Left forelimb (tissue), 1 donor: ENCODE measurements around the gene ID1.

Source experiments
- DNase-seq: peaks from one replicate; pipeline ENCODE4 v3.0.0-alpha.2; 2018; ENCODE audit warnings: low spot score

Gene ID1, protein sequence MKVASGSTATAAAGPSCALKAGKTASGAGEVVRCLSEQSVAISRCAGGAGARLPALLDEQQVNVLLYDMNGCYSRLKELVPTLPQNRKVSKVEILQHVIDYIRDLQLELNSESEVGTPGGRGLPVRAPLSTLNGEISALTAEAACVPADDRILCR

DNA sequence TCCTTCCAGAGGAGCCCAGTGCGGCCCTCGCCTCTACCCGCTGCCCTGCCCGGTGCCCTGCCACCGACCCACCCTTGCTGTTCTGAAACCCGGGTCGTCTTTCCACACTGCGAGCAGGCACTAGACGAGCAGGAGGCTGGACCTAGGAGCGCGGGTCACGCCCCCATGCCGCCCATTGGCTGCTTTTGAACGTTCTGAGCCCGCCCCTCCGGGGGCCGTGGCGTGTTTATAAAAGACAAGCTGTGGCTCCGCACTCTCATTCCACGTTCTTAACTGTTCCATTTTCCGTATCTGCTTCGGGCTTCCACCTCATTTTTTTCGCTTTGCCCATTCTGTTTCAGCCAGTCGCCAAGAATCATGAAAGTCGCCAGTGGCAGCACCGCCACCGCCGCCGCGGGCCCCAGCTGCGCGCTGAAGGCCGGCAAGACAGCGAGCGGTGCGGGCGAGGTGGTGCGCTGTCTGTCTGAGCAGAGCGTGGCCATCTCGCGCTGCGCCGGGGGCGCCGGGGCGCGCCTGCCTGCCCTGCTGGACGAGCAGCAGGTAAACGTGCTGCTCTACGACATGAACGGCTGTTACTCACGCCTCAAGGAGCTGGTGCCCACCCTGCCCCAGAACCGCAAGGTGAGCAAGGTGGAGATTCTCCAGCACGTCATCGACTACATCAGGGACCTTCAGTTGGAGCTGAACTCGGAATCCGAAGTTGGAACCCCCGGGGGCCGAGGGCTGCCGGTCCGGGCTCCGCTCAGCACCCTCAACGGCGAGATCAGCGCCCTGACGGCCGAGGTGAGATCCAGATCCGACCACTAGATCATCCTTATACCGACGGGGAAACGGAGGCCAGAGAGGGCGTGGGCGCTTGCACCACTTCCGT, at the start of gene ID1:
Gene ID1, plus strand, starts transcription at position 259 of the 871 bp plus-strand sequence. Its CDS starts 99 bp downstream, at position 358.
- DNase-seq, result peak; percentile 96

DNA sequence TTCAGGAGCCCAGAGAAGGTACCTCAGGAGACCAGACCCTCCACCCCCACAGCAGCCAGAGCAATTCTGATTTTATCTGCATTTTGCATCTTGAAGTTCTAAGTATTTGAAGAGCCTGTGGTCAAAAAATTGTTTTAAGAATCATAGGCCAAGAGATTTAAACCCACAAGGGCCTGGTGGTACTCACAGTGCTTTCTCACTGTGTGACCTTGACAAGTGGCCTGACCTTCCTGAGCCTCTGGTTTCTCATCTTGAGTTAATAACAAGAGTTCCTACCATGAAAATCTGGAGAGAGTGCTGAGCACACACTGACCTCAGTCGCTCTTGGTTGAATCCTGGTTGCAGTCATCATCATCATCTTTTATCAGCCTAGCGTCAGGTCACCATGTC, 45.4 kb upstream of the ID1 start:
- no peak for DNase-seq

DNA sequence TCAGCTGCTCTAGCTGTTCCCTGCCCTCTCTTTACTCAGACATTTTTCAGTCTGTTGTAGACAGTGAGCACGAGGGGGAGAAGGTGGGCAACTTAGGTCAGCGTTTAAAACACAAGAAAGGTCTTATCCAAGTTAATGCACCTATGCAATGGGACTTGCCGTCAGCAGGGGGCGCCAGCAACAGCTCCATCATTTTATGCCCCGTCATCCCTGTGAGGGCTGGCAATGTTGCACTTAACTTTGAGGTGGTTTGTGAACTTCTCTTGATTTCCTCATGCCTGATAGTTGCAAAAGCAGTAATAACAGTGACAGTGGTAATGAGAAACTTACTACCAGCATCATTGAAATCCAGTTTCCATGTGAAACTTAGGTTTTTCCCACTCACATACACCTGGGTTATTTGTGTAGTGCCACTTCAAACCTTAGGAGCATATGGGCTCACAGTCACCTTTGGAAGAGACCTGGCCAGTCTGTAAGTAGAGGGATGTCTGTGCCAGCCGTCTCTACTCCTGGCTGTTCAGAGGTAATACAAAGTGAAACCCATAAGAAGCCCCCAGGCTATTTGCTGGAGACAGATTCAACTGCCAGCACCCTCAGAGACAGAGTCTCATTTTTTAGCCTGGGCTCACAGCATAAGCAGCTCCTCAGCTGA, 44.9 kb upstream of the ID1 start:
- DNase-seq, result no peak

DNA sequence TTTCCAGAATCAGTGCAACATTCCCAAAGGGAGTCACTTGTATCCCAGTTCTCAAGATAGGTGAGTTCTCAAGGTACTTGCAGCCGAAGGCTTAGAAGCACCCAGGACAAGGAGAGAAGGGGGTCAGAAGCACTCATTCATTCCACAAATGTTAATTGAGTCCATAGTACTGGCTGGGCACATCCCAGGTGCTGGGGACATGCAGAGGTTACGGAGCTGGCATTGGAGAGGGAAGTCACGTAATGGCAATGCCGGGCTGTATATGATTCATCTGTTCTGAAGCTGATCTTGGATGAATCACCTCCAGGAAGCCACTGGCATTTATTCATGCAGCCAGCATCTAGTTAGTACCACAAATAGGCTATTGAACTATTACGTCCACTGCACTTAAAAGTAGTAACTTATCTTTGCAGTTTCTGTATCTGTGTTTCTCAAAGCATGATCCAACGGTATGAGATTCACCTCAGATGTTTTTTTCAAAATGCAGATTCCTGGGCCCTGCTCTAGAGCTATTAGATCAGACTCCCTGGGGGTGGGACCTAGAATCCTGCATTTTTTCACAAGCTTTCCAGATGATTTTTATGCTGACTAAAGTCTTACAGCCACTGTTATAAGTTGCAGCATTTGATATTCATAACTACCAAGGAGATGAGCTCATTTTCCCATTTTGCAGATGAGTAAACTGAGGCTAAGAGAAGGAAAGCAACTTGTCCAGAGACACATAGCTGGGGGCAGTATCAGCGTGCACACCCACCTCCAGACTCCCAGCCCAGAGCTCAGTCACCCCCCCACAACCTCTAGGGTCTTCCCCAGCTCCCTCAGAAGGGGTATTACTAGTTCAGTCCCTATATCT, 44.1 kb upstream of the ID1 start:
- no peak for DNase-seq

DNA sequence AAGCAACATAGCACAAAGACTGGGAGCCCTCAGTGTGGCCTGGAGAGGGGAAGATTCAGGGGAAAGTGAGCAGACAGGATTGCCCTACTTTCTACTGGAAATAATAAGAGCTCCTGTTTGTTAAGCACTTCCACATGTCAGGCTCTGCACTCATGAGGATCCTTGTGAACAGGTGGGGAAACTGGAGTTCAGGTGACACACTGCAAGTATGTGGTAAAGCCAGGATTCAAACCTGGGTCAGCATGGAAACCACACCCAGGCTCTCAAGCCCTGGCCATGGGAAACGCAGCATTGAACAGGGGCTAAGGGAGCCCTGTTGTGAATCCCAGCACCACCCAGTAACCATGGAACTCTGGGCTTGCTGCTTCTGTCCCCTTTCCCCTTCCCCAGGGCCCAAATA, 42.8 kb upstream of the ID1 start:
- no peak for DNase-seq

DNA sequence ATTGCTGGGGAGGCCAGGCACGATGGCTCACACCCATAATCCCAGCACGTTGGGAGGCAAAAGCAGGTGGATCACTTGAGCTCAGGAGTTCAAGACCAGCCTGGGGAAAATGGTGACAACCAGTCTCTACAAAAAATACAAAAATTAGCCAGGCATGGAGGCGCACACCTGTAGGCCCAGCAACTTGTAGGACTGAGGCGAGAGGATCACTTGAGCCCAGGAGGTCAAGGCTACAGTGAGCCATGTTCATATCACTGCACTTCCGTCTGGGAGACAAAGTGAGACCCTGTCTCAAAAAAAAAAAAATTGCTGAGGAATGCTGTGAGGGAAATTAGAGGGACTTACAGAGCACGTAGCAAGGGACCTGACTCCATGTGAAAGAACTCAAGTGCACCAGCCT, 40.8 kb upstream of the ID1 start:
- DNase-seq, result no peak

DNA sequence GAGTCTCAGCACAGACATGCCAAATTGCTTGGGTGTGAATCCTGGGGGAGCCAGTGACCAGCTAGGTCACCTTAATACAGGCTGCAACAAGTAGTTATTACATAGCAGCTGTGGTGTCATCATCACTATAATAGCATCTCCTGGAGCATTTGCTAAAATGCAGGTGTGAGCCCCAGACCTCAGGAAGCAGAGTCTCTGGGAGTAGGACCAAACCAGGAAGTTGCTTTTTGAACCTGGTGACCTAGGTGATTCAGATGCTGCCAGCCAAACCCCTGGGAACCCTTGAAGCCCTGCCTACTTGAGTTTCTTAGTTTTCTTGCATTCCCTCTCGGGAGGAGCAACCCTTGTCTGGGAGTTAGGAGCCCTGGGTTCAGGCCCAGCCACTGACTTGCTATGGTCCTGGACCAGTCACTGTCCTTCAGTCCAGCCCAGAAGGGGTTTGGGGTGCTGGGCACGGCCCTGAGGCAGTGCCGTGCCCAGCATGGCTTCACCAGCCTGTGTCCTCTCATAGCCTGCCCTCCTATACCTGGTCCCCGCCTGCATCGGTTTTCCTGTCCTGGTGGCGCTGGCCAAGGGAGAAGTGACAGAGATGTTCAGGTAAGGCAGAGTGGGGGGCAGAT, 39.3 kb upstream of the ID1 start:
- no peak for DNase-seq

DNA sequence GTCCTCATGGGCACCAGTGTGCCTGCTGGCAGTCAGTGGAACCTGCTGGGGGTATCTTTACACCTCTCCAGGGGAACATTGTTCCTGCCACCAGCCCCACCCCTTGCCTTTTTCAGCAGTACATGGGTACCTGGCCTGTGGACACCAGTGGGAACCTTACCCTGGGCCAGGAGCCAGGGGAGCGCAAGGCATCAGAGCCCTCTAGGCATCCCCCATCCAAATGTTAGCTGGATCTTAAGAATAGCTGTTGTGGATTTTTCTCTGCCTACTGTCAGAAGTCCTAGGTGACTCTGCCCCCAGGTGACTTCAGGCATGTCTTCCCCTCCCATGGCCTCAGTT, 38.8 kb upstream of the ID1 start:
- DNase-seq, result no peak

DNA sequence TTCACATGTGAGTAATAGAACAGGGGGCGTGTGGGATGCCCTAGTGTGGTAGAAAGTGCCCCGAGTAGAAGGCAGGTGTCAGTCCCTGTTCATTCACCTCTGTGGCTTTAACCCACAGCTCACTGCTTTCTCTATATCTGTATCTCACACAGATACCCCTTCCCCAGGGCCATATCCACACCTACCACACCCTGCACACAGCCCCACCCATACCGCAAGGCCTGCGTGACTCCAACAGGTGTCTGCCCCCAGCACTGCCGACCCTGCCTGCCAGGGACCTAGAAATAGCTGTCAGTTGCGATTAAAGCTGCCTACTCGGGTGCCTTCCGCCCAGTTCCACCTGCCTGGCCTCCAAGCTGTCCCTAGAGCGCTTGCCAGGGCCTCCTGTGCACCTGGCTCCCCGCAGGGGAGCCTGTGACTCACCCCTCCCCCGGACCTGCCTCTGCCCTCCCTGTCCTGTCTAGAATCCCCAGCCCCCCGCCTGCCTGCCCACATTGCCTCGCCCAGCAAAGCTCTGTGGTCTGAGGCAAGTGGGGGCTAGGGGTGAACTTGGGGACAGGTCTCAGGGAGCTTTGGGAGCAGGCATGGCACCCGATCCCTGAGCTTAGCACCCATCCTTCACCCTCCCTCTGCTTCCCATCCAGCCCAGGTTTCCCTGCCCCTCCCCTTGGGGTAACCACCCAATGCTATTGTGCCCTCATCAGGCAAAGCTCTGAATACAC, 38.3 kb upstream of the ID1 start:
- DNase-seq, result no peak

DNA sequence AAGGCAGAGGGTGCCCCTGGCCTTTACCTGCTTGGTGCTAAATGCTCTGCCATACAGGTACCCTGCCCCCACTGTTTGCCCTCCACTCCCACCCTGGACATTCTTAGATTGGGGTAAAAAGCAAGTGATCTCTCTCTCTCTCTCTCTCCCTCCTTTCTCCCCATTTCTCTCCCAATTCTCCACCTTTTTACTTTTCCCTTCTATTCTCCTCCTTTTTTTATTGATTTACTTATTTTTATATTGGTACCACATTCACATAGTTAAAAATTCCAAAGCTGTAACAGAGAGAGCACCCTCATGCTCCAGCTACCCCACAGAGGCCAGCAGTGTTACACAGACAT, 37.7 kb upstream of the ID1 start:
- no peak for DNase-seq

DNA sequence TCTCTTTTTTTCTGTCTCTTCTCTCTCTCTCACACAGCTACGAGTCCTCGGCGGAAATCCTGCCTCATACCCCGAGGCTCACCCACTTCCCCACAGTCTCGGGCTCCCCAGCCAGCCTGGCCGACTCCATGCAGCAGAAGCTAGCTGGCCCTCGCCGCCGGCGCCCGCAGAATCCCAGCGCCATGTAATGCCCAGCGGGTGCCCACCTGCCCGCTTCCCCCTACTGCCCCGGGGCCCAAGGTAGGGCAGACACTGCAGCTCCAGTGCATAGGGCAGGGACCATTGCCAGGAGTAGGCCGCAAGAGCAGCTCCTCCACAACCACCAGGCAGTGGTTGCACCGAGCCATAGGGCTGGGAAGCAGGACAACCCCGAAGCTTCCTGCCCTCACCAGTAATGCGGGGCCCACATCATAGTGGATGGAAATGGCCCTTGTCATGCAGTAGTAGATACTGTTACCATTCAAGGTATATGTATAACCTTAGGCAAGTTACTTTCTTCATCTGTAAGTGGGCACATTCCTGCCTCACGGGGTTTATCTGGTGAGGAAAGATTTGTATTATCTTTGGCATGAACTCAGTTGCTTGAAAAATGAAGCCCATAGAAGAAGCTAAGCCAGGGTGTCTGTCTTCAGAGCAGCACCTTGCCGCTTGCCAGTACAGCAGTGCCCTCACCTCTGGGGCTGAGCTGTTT, 36.9 kb upstream of the ID1 start:
- no peak for DNase-seq

DNA sequence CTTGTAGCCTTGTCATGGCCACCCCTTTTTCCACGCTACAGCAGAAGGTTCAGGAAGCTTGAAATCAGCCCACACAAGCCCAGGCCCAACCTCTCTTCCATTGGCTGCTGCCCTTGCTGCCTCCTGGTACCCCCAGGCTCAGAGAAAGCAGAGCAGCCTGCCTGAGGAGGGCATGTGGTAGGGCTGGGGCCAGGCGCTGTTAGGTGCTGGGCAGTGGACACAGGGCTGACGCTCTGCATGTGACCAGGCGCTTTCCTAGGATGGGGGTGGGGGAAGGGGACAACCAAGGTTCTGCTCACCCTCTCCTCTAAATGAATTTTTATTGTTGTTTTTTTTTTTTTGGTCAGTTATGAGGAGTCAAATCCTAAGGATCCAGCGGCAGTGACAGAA, 36.3 kb upstream of the ID1 start:
- no peak for DNase-seq

DNA sequence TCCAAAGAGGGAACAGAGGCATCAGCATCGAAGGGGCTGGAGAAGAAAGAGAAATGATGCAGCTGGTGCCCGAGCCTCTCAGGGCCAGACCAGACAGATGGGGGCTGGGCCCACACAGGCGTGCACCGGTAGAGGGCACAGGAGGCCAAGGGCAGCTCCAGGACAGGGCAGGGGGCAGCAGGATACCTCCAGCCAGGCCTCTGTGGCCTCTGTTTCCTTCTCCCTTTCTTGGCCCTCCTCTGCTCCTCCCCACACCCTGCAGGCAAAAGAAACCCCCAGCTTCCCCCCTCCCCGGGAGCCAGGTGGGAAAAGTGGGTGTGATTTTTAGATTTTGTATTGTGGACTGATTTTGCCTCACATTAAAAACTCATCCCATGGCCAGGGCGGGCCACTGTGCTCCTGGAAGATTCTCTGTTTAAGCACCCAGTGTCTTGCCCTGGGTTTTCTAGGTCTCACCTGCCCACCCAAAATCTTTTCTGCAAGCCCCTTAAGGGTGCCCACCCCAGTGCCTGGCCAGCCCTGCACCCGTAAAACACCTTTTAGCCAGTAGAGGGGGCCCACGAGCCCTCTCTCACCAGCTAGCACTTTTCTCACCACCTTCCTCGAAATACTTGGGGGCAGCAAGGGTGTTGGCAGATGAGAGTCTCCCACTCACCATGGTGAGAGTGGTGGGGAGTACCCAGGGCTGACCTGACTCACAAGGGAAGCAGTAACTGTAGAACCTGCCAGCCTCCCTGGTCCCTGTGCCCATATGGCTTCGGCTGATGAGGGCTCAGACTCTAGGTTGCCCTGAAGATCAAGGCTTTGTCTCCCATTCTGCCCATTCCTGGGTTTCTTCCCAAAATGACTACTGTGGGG, 35.7 kb upstream of the ID1 start:
- DNase-seq, result peak; percentile 78

DNA sequence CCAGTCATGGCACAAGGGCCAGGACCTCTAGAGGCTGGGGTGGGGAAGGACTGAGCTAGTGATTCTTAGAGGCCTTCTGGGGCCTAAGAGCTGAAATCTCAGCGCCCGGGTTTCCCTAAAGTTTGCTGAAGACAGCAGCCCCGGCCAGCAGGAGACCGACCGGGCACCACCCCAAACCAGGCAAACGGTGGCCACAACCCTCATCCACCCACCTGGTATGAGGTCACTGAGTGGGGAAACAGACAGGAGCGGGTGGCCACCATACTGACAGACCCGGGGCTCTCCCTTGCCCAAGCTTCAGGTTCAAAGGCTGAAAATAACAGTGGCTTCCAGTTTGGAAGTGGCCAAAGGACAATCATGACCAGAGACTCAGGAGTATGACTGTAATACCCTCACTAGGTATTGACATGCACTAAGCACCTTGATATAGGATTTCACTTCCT, 35.0 kb upstream of the ID1 start:
- DNase-seq, result no peak

DNA sequence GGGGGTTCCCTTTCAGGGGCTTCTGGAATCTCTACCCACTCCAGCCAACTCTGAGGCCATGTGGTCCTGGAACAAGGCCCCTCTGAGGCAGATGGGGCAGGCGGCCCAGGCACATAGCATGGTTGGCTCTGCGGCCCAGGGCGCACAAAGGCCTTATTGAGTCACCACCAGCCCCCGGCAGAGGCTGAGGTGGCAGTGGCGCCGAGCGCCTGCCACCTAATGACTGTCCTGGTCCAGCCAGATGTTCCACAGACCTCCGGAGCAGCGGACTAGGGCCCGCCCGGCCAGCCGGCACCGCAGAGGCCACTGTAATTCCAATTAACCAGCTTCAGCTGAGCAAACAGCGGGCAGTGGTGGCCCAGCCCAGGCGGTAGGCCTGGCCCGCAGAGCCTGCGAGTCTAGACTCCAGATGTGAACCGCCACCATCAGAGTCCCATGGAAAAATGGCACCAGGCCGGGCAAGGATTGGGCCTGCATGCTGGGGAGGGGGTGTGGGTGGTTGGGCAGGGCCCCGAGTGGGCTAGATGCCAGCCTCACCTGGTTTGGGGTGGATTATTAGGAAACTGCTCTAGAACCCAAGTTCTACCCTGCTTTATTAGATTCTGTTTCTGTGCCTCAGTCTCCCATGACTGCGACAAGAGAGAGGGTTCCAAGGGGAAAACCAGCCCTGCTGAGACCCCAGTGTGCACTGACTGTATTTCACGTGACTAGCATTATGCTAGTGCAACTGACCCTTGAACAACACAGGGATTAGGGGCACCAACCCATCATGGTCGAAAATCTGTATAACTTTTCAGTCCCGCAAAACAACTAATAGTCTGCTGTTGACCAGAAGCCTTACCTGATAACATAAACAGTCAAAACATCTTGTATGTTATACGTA, 34.1 kb upstream of the ID1 start:
- no peak for DNase-seq

DNA sequence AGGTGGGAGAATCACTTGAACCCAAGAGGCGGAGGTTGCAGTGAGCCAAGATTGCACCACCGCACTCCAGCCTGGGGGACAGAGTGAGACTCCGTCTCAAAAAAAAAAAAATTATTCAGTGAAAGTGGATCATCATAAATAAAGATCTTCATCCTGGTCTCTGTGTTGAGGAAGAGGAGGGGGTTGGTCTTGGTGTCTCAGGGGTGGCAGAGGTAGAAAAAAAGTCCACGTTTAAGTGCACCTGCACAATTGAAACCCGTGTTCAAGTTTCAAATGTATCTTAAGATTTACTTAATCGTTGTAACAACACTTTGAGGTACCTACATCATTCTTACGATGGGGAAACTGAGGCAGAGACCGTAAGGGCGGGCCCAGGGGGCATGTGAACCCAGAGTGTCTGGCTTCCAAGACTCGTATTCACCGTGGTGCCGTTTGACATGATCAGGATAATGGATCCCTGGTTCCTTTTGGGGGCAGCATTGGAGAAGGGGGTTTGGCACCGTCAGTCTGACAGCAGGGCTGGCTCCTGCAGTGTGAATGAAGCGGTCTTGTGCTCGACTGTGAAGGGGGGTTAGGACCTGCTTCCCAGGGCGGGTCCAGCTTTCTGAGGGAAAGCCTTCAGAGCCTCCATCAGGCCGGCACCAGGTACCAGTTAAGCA, 32.9 kb upstream of the ID1 start:
- DNase-seq, result no peak

DNA sequence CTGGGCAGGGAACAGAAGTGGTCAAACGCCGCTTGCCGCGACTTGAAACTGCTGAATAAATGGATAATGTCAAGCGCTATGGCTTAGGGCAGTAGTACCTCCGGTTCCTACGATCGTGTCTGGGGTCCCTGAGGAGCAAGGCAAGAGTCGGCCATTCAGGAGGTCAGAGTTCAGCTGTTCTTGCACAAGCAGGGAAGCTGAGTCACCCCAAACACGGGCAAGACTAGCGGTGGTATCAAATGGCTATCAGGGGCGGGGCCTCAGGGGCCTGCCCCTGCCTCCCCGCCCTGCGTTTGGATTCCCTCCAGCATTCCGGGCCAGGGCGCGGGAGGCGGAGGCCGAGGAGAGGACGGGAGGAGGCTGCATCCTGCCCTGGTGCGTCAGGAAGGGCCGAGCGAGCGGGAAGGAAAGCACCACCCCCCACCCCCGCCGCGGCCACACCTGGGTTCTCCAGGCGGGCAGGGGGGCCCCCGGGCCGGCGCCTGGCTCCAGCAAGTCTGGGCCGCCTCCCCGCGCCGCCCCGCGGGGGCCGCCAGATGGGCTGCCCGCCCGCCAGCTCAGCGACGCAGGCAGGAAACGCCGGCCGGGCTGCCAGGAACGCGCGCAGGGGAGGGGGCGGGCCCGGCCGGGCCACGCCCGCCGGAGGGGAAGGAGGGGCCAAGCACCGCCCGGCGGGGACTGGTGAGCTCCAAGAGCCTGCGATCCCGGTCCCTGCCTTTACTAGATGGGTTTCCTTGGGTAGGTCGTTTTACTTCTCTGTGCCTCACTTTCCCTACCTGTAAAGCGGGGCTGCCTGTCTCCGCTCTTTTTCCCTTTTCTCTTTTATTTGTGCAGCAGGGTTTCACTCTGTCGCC, 32.2 kb upstream of the ID1 start:
- peak; percentile 97 for DNase-seq
